ENCODE results near the gene CISD3.

The CISD3 gene

GRCh38 chr17:38705523-38705802 is 24.7 kb upstream of the CISD3 start:
- no peaks in the 10 kb centered on the region for H3K9me3 ChIP-seq (ENCODE audit: low read depth, low read length)
- peak overlapping the region; percentile 99 for H3K4me3 ChIP-seq
- TF ChIP-seq EZH2 (IDR thresholded peaks at IDR 0.05) (no peak), FOXP2 (optimal IDR thresholded peaks at IDR 0.05; ENCODE audit: control extremely low read depth, extremely low read length, insufficient read depth) (no peak), POLR2AphosphoS5 (IDR thresholded peaks at IDR 0.05; ENCODE audit: borderline replicate concordance, low read depth, low read length) (no peak)
- peak overlapping the region; percentile 86 for H3K9ac ChIP-seq (ENCODE audit: insufficient read length)
- H3K27ac ChIP-seq = 0 out of 2 replicates have a peak overlapping the region, but pooled peaks have one; percentile 57
- no peak for DNase-seq (ENCODE audit: low read depth, low spot score)
- H3K36me3 ChIP-seq (ENCODE audit: insufficient read depth, low read length) = peaks cover 6% of the 10 kb centered on the region; the same call in 1 of the 2 replicates

GRCh38 chr17:38705803-38706504 is 24.2 kb upstream of the CISD3 start:
- H3K27ac ChIP-seq = 0 out of 2 replicates have a peak overlapping the region, but pooled peaks have one; percentile 57
- H3K9me3 ChIP-seq (ENCODE audit: low read depth, low read length) = no peaks in the 10 kb centered on the region
- peak overlapping the region; percentile 99 for H3K4me3 ChIP-seq
- DNase-seq (ENCODE audit: low read depth, low spot score) = no peak
- H3K36me3 ChIP-seq (ENCODE audit: insufficient read depth, low read length) = peaks cover 6% of the 10 kb centered on the region; the same call in 1 of the 2 replicates
- TF ChIP-seq POLR2AphosphoS5 (IDR thresholded peaks at IDR 0.05; ENCODE audit: borderline replicate concordance, low read depth, low read length) (peak; percentile 30; the same call in 1 of the 2 replicates), FOXP2 (optimal IDR thresholded peaks at IDR 0.05; ENCODE audit: control extremely low read depth, extremely low read length, insufficient read depth) (no peak)
- peak overlapping the region; percentile 86 for H3K9ac ChIP-seq (ENCODE audit: insufficient read length)

- H3K36me3 ChIP-seq (ENCODE audit: insufficient read depth, low read length) = peaks cover 6% of the 10 kb centered on the region; the same call in 1 of the 2 replicates
- no peak overlapping the region for H3K27ac ChIP-seq
- TF ChIP-seq FOXP2 (optimal IDR thresholded peaks at IDR 0.05; ENCODE audit: control extremely low read depth, extremely low read length, insufficient read depth) (no peak), EZH2 (IDR thresholded peaks at IDR 0.05) (no peak)
- peak overlapping the region; percentile 99 for H3K4me3 ChIP-seq
- peak overlapping the region; percentile 86 for H3K9ac ChIP-seq (ENCODE audit: insufficient read length)
- no peak for DNase-seq (ENCODE audit: low read depth, low spot score)
- H3K9me3 ChIP-seq (ENCODE audit: low read depth, low read length) = no peaks in the 10 kb centered on the region
These were observed 23.5 kb upstream of the CISD3 start for GRCh38 chr17:38706505-38707216.

- no peak for TF ChIP-seq EZH2 (IDR thresholded peaks at IDR 0.05)
- no peak for TF ChIP-seq FOXP2 (optimal IDR thresholded peaks at IDR 0.05; ENCODE audit: control extremely low read depth, extremely low read length, insufficient read depth)
- TF ChIP-seq POLR2AphosphoS5 (IDR thresholded peaks at IDR 0.05; ENCODE audit: borderline replicate concordance, low read depth, low read length) = no peak
- Histone ChIP-seq H3K4me3 (no peak overlapping the region), H3K36me3 (ENCODE audit: insufficient read depth, low read length) (peaks cover 10% of the 10 kb centered on the region; the same call in 1 of the 2 replicates), H3K9me3 (ENCODE audit: low read depth, low read length) (no peaks in the 10 kb centered on the region), H3K9ac (ENCODE audit: insufficient read length) (no peak overlapping the region), H3K27ac (no peak overlapping the region)
- no peak for DNase-seq (ENCODE audit: low read depth, low spot score)
These were observed 22.3 kb upstream of the CISD3 start for GRCh38 chr17:38707678-38708351.

GRCh38 chr17:38709104-38709820 is 20.9 kb upstream of the CISD3 start:
- Histone ChIP-seq H3K9ac (ENCODE audit: insufficient read length) (no peak overlapping the region), H3K36me3 (ENCODE audit: insufficient read depth, low read length) (peaks cover 15% of the 10 kb centered on the region; the same call in 1 of the 2 replicates), H3K9me3 (ENCODE audit: low read depth, low read length) (no peaks in the 10 kb centered on the region), H3K4me3 (no peak overlapping the region), H3K27ac (no peak overlapping the region)
- TF ChIP-seq EZH2 (IDR thresholded peaks at IDR 0.05) (no peak), POLR2AphosphoS5 (IDR thresholded peaks at IDR 0.05; ENCODE audit: borderline replicate concordance, low read depth, low read length) (no peak), FOXP2 (optimal IDR thresholded peaks at IDR 0.05; ENCODE audit: control extremely low read depth, extremely low read length, insufficient read depth) (no peak)
- DNase-seq (ENCODE audit: low read depth, low spot score) = no peak

GRCh38 chr17:38709864-38710603 is 20.1 kb upstream of the CISD3 start:
- H3K9me3 ChIP-seq (ENCODE audit: low read depth, low read length) = no peaks in the 10 kb centered on the region
- no peak for DNase-seq (ENCODE audit: low read depth, low spot score)
- no peak overlapping the region for H3K4me3 ChIP-seq
- 0 out of 2 replicates have a peak overlapping the region, but pooled peaks have one; percentile 11 for H3K27ac ChIP-seq
- H3K9ac ChIP-seq (ENCODE audit: insufficient read length) = no peak overlapping the region
- H3K36me3 ChIP-seq (ENCODE audit: insufficient read depth, low read length) = peaks cover 15% of the 10 kb centered on the region; the same call in 1 of the 2 replicates
- no peak for TF ChIP-seq EZH2 (IDR thresholded peaks at IDR 0.05)
- TF ChIP-seq FOXP2 (optimal IDR thresholded peaks at IDR 0.05; ENCODE audit: control extremely low read depth, extremely low read length, insufficient read depth) = no peak
- TF ChIP-seq POLR2AphosphoS5 (IDR thresholded peaks at IDR 0.05; ENCODE audit: borderline replicate concordance, low read depth, low read length) = no peak

- Histone ChIP-seq H3K27ac (no peak overlapping the region), H3K36me3 (ENCODE audit: insufficient read depth, low read length) (peaks cover 15% of the 10 kb centered on the region; the same call in 1 of the 2 replicates), H3K4me3 (no peak overlapping the region), H3K9ac (ENCODE audit: insufficient read length) (no peak overlapping the region), H3K9me3 (ENCODE audit: low read depth, low read length) (no peaks in the 10 kb centered on the region)
- no peak for DNase-seq (ENCODE audit: low read depth, low spot score)
- TF ChIP-seq POLR2AphosphoS5 (IDR thresholded peaks at IDR 0.05; ENCODE audit: borderline replicate concordance, low read depth, low read length) = no peak
- no peak for TF ChIP-seq FOXP2 (optimal IDR thresholded peaks at IDR 0.05; ENCODE audit: control extremely low read depth, extremely low read length, insufficient read depth)
- no peak for TF ChIP-seq EZH2 (IDR thresholded peaks at IDR 0.05)
These were observed 19.6 kb upstream of the CISD3 start for GRCh38 chr17:38710604-38710962.

Measured in SK-N-MC (cell line).